Mesendoderm (in vitro differentiated cells): ENCODE data around the gene ASB15.

Source experiments
- DNase-seq: peaks from one replicate; pipeline ENCODE4 v3.0.0; 2013
- H2AK5ac ChIP-seq: 2 replicates; pipeline ENCODE4 v1.6.1; 2013; ENCODE audit warnings: low read length, inconsistent platforms
- H2BK120ac ChIP-seq: 2 replicates; pipeline ENCODE4 v1.6.1; 2013; ENCODE audit warnings: low read depth, mild to moderate bottlenecking, low read length, moderate library complexity, mixed read lengths
- H2BK15ac ChIP-seq: replicated peaks from 2 replicates; pipeline ENCODE4 v1.6.1; 2013; ENCODE audit warnings: low read depth, mild to moderate bottlenecking, moderate library complexity
- H2BK5ac ChIP-seq: 2 replicates; pipeline ENCODE4 v1.6.1; 2013; ENCODE audit warnings: low read length, inconsistent platforms
- H3K18ac ChIP-seq: 2 replicates; pipeline ENCODE4 v1.6.1; 2013; ENCODE audit warnings: mild to moderate bottlenecking, low read length, mixed read lengths
- H3K23ac ChIP-seq: one replicate; pipeline ENCODE4 v1.6.1; 2013; ENCODE audit warnings: low read length
- H3K27ac ChIP-seq: 2 replicates; pipeline ENCODE4 v1.5.1; 2013; ENCODE audit warnings: low read depth, mild to moderate bottlenecking, inconsistent platforms, low read length, moderate library complexity
- H3K27me3 ChIP-seq: 2 replicates; pipeline ENCODE4 v1.6.1; 2013; ENCODE audit warnings: low read length, control low read depth, mild to moderate bottlenecking, inconsistent platforms; ENCODE audit not compliant: insufficient read depth, poor library complexity
- H3K36me3 ChIP-seq: 2 replicates; pipeline ENCODE4 v1.6.1; 2013; ENCODE audit warnings: low read length, inconsistent platforms; ENCODE audit not compliant: control insufficient read depth, insufficient read depth
- H3K4ac ChIP-seq: one replicate; pipeline ENCODE4 v1.6.1; 2013; ENCODE audit warnings: low read depth, mild to moderate bottlenecking, low read length, moderate library complexity
- H3K4me1 ChIP-seq: 2 replicates; pipeline ENCODE4 v1.6.1; 2013; ENCODE audit warnings: low read depth, low read length, inconsistent platforms; ENCODE audit not compliant: control insufficient read depth
- H3K4me2 ChIP-seq: 2 replicates; pipeline ENCODE4 v1.6.1; 2013; ENCODE audit warnings: low read length
- H3K4me3 ChIP-seq: 2 replicates; pipeline ENCODE4 v1.5.1; 2013; ENCODE audit warnings: mild to moderate bottlenecking, low read length
- H3K56ac ChIP-seq: one replicate; pipeline ENCODE4 v1.6.1; 2013; ENCODE audit warnings: low read length
- H3K79me1 ChIP-seq: 2 replicates; pipeline ENCODE4 v1.6.1; 2013; ENCODE audit warnings: low read length, inconsistent platforms
- H3K79me2 ChIP-seq: 2 replicates; pipeline ENCODE4 v1.6.1; 2013; ENCODE audit warnings: mild to moderate bottlenecking, low read length; ENCODE audit not compliant: control insufficient read depth, insufficient read depth
- H3K9ac ChIP-seq: 2 replicates; pipeline ENCODE4 v1.6.1; 2013; ENCODE audit warnings: low read length, inconsistent platforms
- H4K5ac ChIP-seq: one replicate; pipeline ENCODE4 v1.6.1; 2013; ENCODE audit warnings: low read length
- H4K8ac ChIP-seq: one replicate; pipeline ENCODE4 v1.6.1; 2013; ENCODE audit warnings: low read depth, mild to moderate bottlenecking, control low read depth, low read length, moderate library complexity
- WGBS: extraction: QIAGEN DNeasy Blood & Tissue Kit; methylation state at CpG from one replicate; pipeline ENCODE4 v1.1.7; 2013; ENCODE audit warnings: low lambda C conversion rate, missing lambda C conversion rate; ENCODE audit not compliant: insufficient coverage; ENCODE audit errors: extremely low coverage; 5-methylcytosine and 5-hydroxymethylcytosine counted together

Gene ASB15

GRCh38 chr7:123639631-123640030, 38.0 kb downstream of the ASB15 start:
- H3K18ac ChIP-seq = peak overlapping the region; percentile 30
- H3K4me3 ChIP-seq = no peak overlapping the region
- H3K4me1 ChIP-seq = peaks cover 5% of the 10 kb centered on the region
- H3K79me2 ChIP-seq = no peaks in the 10 kb centered on the region
- H2BK120ac ChIP-seq = no peak overlapping the region
- H3K4me2 ChIP-seq = no peak overlapping the region
- no peak overlapping the region for H3K23ac ChIP-seq
- H2BK5ac ChIP-seq = no peak overlapping the region
- H2AK5ac ChIP-seq = no peak overlapping the region
- no peak overlapping the region for H2BK15ac ChIP-seq
- H3K79me1 ChIP-seq = no peaks in the 10 kb centered on the region
- H4K5ac ChIP-seq = no peak overlapping the region
- H3K9ac ChIP-seq = no peak overlapping the region
- no CpG with 5 or more reads among the region's 2 CpGs for WGBS
- H3K36me3 ChIP-seq = no peaks in the 10 kb centered on the region
- DNase-seq = no peak
- H3K27ac ChIP-seq = no peak overlapping the region
- no peaks in the 10 kb centered on the region for H3K27me3 ChIP-seq
- no peak overlapping the region for H3K4ac ChIP-seq
- H4K8ac ChIP-seq = no peak overlapping the region
- H3K56ac ChIP-seq = no peak overlapping the region

- Histone ChIP-seq H3K4ac (no peak overlapping the region), H3K79me2 (no peaks in the 10 kb centered on the region), H2BK15ac (no peak overlapping the region), H3K23ac (no peak overlapping the region), H4K5ac (no peak overlapping the region), H3K79me1 (no peaks in the 10 kb centered on the region), H2AK5ac (no peak overlapping the region), H4K8ac (no peak overlapping the region), H3K36me3 (no peaks in the 10 kb centered on the region), H3K4me3 (no peak overlapping the region), H3K27ac (no peak overlapping the region), H2BK5ac (no peak overlapping the region), H3K4me2 (no peak overlapping the region), H3K27me3 (no peaks in the 10 kb centered on the region), H3K18ac (no peak overlapping the region), H3K4me1 (peaks cover 5% of the 10 kb centered on the region), H3K9ac (no peak overlapping the region), H2BK120ac (no peak overlapping the region), H3K56ac (no peak overlapping the region)
- DNase-seq = no peak
Measured at GRCh38 chr7:123640583-123640982, 39.0 kb downstream of the ASB15 start.

- no peak overlapping the region for H3K9ac ChIP-seq
- no peak overlapping the region for H3K27ac ChIP-seq
- no peaks in the 10 kb centered on the region for H3K79me1 ChIP-seq
- no peak overlapping the region for H3K56ac ChIP-seq
- H3K18ac ChIP-seq = no peak overlapping the region
- H3K36me3 ChIP-seq = no peaks in the 10 kb centered on the region
- H4K5ac ChIP-seq = no peak overlapping the region
- no peak for DNase-seq
- no peak overlapping the region for H2AK5ac ChIP-seq
- no peak overlapping the region for H2BK15ac ChIP-seq
- no peak overlapping the region for H3K23ac ChIP-seq
- H2BK5ac ChIP-seq = no peak overlapping the region
- peak overlapping the region; percentile 4 for H3K4ac ChIP-seq
- H4K8ac ChIP-seq = no peak overlapping the region
- H3K4me1 ChIP-seq = peaks cover 5% of the 10 kb centered on the region
- no CpG with 5 or more reads among the region's 5 CpGs for WGBS
- H3K4me2 ChIP-seq = no peak overlapping the region
- H3K4me3 ChIP-seq = no peak overlapping the region
- H3K27me3 ChIP-seq = no peaks in the 10 kb centered on the region
- no peaks in the 10 kb centered on the region for H3K79me2 ChIP-seq
- no peak overlapping the region for H2BK120ac ChIP-seq
Measured at GRCh38 chr7:123641901-123642300, 40.3 kb downstream of the ASB15 start.

GRCh38 chr7:123643495-123644441, 42.1 kb downstream of the ASB15 start:
- H2BK120ac ChIP-seq = no peak overlapping the region
- no peak overlapping the region for H3K4me3 ChIP-seq
- no peaks in the 10 kb centered on the region for H3K79me1 ChIP-seq
- peaks cover 3% of the 10 kb centered on the region for H3K4me1 ChIP-seq
- peak overlapping the region; percentile 4 for H3K9ac ChIP-seq
- no peaks in the 10 kb centered on the region for H3K36me3 ChIP-seq
- peak overlapping the region; percentile 18 for H3K27ac ChIP-seq
- H3K23ac ChIP-seq = no peak overlapping the region
- no peak overlapping the region for H2AK5ac ChIP-seq
- peak overlapping the region; percentile 28 for H4K8ac ChIP-seq
- no peak overlapping the region for H2BK15ac ChIP-seq
- no peak overlapping the region for H3K4ac ChIP-seq
- H2BK5ac ChIP-seq = no peak overlapping the region
- peak overlapping the region; percentile 21 for H3K18ac ChIP-seq
- no peaks in the 10 kb centered on the region for H3K79me2 ChIP-seq
- DNase-seq = peak; percentile 86
- no peaks in the 10 kb centered on the region for H3K27me3 ChIP-seq
- no peak overlapping the region for H4K5ac ChIP-seq
- WGBS = no CpG with 5 or more reads among the region's 6 CpGs
- H3K4me2 ChIP-seq = no peak overlapping the region
- no peak overlapping the region for H3K56ac ChIP-seq

- no peak for DNase-seq
- Histone ChIP-seq H3K36me3 (no peaks in the 10 kb centered on the region), H4K5ac (no peak overlapping the region), H3K4me2 (no peak overlapping the region), H3K23ac (no peak overlapping the region), H3K4me3 (no peak overlapping the region), H3K9ac (no peak overlapping the region), H2BK15ac (no peak overlapping the region), H3K27ac (no peak overlapping the region), H4K8ac (no peak overlapping the region), H3K79me2 (no peaks in the 10 kb centered on the region), H3K79me1 (no peaks in the 10 kb centered on the region), H2BK5ac (no peak overlapping the region), H3K4ac (no peak overlapping the region), H3K4me1 (peaks cover 3% of the 10 kb centered on the region), H2BK120ac (no peak overlapping the region), H3K56ac (no peak overlapping the region), H3K18ac (no peak overlapping the region), H3K27me3 (no peaks in the 10 kb centered on the region), H2AK5ac (no peak overlapping the region)
- WGBS = no CpG with 5 or more reads among the region's 3 CpGs
Measured at GRCh38 chr7:123645516-123645915, 43.9 kb downstream of the ASB15 start.
